H1 (cell line): ENCODE data around the gene RBM38. TPM values are rescaled to one million over a fixed set of nuclear protein-coding genes. Genes with fewer than 3 reads are reported as not detected.

Experiments used
- CTCF ChIA-PET: fragments of 300-600 bp; sonication (Branson Sonifier 250); formaldehyde crosslinking; loops from one replicate; lab custom pipeline; 2021; ENCODE audit not compliant: partially characterized antibody; lab: Charles Lee
- POLR2A ChIA-PET: fragments of 300-600 bp; sonication (Branson Sonifier 250); formaldehyde crosslinking; loops from one replicate; lab custom pipeline; 2021; ENCODE audit warnings: inconsistent platforms; ENCODE audit not compliant: partially characterized antibody; lab: Charles Lee
- DNase-seq, 2 experiments: peaks; one replicate each; pipeline versions ENCODE4 v3.0.0 to v3.0.0-alpha.2; 2010 to 2022; ENCODE audit warnings: low spot score in 2 of 2, low read depth in 1 of 2, mixed read lengths in 1 of 2
- FAIRE-seq: peaks from 2 replicates; lab custom pipeline; 2011; peaks lifted over from hg19 to GRCh38; lab: Jason Lieb, UNC
- H2AFZ ChIP-seq: 2 replicates; pipeline ENCODE4 v1.8.1; 2012; ENCODE audit warnings: low read length, inconsistent platforms
- H2AK5ac ChIP-seq: 2 replicates; pipeline ENCODE4 v1.6.1; 2013; ENCODE audit warnings: low read depth, low read length
- H2BK120ac ChIP-seq: replicated peaks from 2 replicates; pipeline ENCODE3; 2013; ENCODE audit warnings: low read depth, low read length, inconsistent platforms
- H2BK12ac ChIP-seq: 2 replicates; pipeline ENCODE4 v1.6.1; 2013; ENCODE audit warnings: low read depth, low read length
- H2BK15ac ChIP-seq: 2 replicates; pipeline ENCODE4 v1.6.1; 2013; ENCODE audit warnings: low read length
- H2BK20ac ChIP-seq: 2 replicates; pipeline ENCODE4 v1.6.1; 2013; ENCODE audit warnings: low read length
- H2BK5ac ChIP-seq: 2 replicates; pipeline ENCODE4 v1.6.1; 2013; ENCODE audit warnings: low read depth, low read length
- H3K14ac ChIP-seq: 2 replicates; pipeline ENCODE4 v1.6.1; 2013; ENCODE audit warnings: inconsistent platforms; ENCODE audit not compliant: insufficient read length
- H3K18ac ChIP-seq: 2 replicates; pipeline ENCODE4 v1.6.1; 2013; ENCODE audit warnings: low read length; ENCODE audit errors: extremely low read depth
- H3K23ac ChIP-seq: 2 replicates; pipeline ENCODE4 v1.6.1; 2013; ENCODE audit warnings: inconsistent platforms; ENCODE audit not compliant: insufficient read length
- H3K23me2 ChIP-seq: 2 replicates; pipeline ENCODE4 v1.6.1; 2013; ENCODE audit warnings: low read depth, low read length
- H3K27ac ChIP-seq: 2 replicates; pipeline ENCODE4 v1.6.1; 2011; ENCODE audit warnings: low read depth, low read length, inconsistent platforms
- H3K27me3 ChIP-seq, 4 experiments: replicated peaks in 1 of 4; 1 replicate in 1 of 4; 2 replicates in 3 of 4; pipeline versions ENCODE4 v1.6.1 to v1.8.1; 2011 to 2013; ENCODE audit warnings: low read length in 3 of 4, mild to moderate bottlenecking in 3 of 4, inconsistent platforms in 2 of 4, mixed read lengths in 2 of 4, moderate library complexity in 1 of 4; ENCODE audit not compliant: control insufficient read depth in 3 of 4, insufficient read depth in 3 of 4; ENCODE audit errors: extremely low read depth in 1 of 4
- H3K36me3 ChIP-seq, 4 experiments: 2 replicates each; pipeline versions ENCODE4 v1.6.1 to v1.8.1; 2011 to 2013; ENCODE audit warnings: mild to moderate bottlenecking in 4 of 4, low read length in 3 of 4, moderate library complexity in 2 of 4, control low read depth in 1 of 4, inconsistent platforms in 1 of 4; ENCODE audit not compliant: insufficient read depth in 4 of 4, control insufficient read depth in 2 of 4
- H3K4ac ChIP-seq: replicated peaks from 2 replicates; pipeline ENCODE3; 2013; ENCODE audit warnings: low read length, low read depth, mixed read lengths, inconsistent platforms; ENCODE audit not compliant: insufficient read length
- H3K4me1 ChIP-seq, 4 experiments: replicated peaks in 1 of 4; 1 replicate in 1 of 4; 2 replicates in 3 of 4; pipeline versions ENCODE4 v1.6.1 to v1.8.1; 2011 to 2013; ENCODE audit warnings: low read length in 3 of 4, inconsistent platforms in 2 of 4, mixed read lengths in 1 of 4; ENCODE audit not compliant: insufficient read depth in 4 of 4, control insufficient read depth in 3 of 4
- H3K4me2 ChIP-seq, 2 experiments: 2 replicates each; pipeline versions ENCODE4 v1.6.1 to v1.8.1; 2011 to 2013; ENCODE audit warnings: low read depth in 2 of 2, low read length in 2 of 2, control low read depth in 1 of 2, inconsistent platforms in 1 of 2, mild to moderate bottlenecking in 1 of 2; ENCODE audit not compliant: insufficient read depth in 1 of 2
- H3K4me3 ChIP-seq, 4 experiments: fragments of 200-600, 300-600 bp in 1 of 4; sonication (generic), shearing (Covaris generic), sonication (Bioruptor Twin) in 1 of 4; 2 replicates each; pipeline versions ENCODE4 v1.5.1 to v1.8.1; 2011 to 2016; ENCODE audit warnings: low read length in 4 of 4, low read depth in 3 of 4, control low read depth in 2 of 4, inconsistent platforms in 2 of 4, mild to moderate bottlenecking in 2 of 4, mixed read lengths in 1 of 4, moderate library complexity in 1 of 4; ENCODE audit not compliant: insufficient read depth in 2 of 4; ENCODE audit errors: extremely low read depth in 1 of 4
- H3K56ac ChIP-seq: replicated peaks from 2 replicates; pipeline ENCODE3; 2013; ENCODE audit warnings: low read depth, mild to moderate bottlenecking, mixed read lengths, low read length, inconsistent platforms; ENCODE audit not compliant: insufficient read length
- H3K79me1 ChIP-seq: 2 replicates; pipeline ENCODE4 v1.6.1; 2013; ENCODE audit warnings: low read depth, low read length, control low read depth
- H3K79me2 ChIP-seq, 2 experiments: 2 replicates each; pipeline versions ENCODE4 v1.6.1 to v1.8.1; 2012 to 2013; ENCODE audit warnings: low read length in 2 of 2, mild to moderate bottlenecking in 2 of 2, inconsistent platforms in 1 of 2; ENCODE audit not compliant: insufficient read depth in 2 of 2, control insufficient read depth in 1 of 2
- H3K9ac ChIP-seq, 4 experiments: replicated peaks in 1 of 4; 1 replicate in 1 of 4; 2 replicates in 3 of 4; pipeline versions ENCODE4 v1.6.1 to v1.8.1; 2011 to 2013; ENCODE audit warnings: low read depth in 3 of 4, low read length in 3 of 4, control low read depth in 2 of 4, mild to moderate bottlenecking in 2 of 4, moderate library complexity in 2 of 4, inconsistent platforms in 1 of 4; ENCODE audit errors: extremely low read depth in 1 of 4
- H3K9me3 ChIP-seq, 2 experiments: 2 replicates each; pipeline versions ENCODE4 v1.6.1 to v1.8.1; 2012 to 2013; ENCODE audit warnings: mild to moderate bottlenecking in 2 of 2, moderate library complexity in 2 of 2, control low read depth in 1 of 2, inconsistent platforms in 1 of 2, low read depth in 1 of 2, low read length in 1 of 2, mixed read lengths in 1 of 2; ENCODE audit not compliant: insufficient read depth in 2 of 2
- H4K20me1 ChIP-seq, 2 experiments: replicated peaks in 1 of 2; 2 replicates each; pipeline versions ENCODE3 to v1.8.1; 2011 to 2013; ENCODE audit warnings: inconsistent platforms in 2 of 2, low read length in 2 of 2, mild to moderate bottlenecking in 1 of 2; ENCODE audit not compliant: insufficient read depth in 2 of 2, control insufficient read depth in 1 of 2
- H4K5ac ChIP-seq: 2 replicates; pipeline ENCODE4 v1.6.1; 2013; ENCODE audit warnings: low read length, low read depth, mixed read lengths, inconsistent platforms; ENCODE audit not compliant: insufficient read length
- H4K8ac ChIP-seq: 2 replicates; pipeline ENCODE4 v1.8.0; 2013; ENCODE audit warnings: mild to moderate bottlenecking, moderate library complexity, low read length, inconsistent platforms; ENCODE audit not compliant: insufficient read depth; ENCODE audit errors: extremely low read depth
- H4K91ac ChIP-seq: replicated peaks from 2 replicates; pipeline ENCODE3; 2013; ENCODE audit warnings: low read length, mixed read lengths, inconsistent platforms; ENCODE audit not compliant: insufficient read length
- CBX8 ChIP-seq: fragments of 300-800, 300-1000 bp; sonication (generic); IDR thresholded peaks from 2 replicates; pipeline ENCODE4 v1.7.1; 2016; ENCODE audit warnings: low read depth, low read length, borderline replicate concordance
- EGR1 ChIP-seq: IDR thresholded peaks from 2 replicates; pipeline ENCODE4 v1.6.1; 2011; ENCODE audit warnings: low read depth, low read length, borderline replicate concordance
- EZH2 ChIP-seq: fragments of 200-600 bp; sonication (generic); IDR thresholded peaks from 2 replicates; pipeline ENCODE4 v1.7.1; 2012; ENCODE audit warnings: low read depth, mild to moderate bottlenecking, moderate library complexity, low read length, inconsistent platforms; ENCODE audit not compliant: severe bottlenecking
- FOSL1 ChIP-seq: IDR thresholded peaks from 2 replicates; pipeline ENCODE4 v1.6.1; 2011; ENCODE audit warnings: mild to moderate bottlenecking, low read depth, low read length, moderate library complexity; ENCODE audit not compliant: insufficient read depth
- HDAC2 ChIP-seq, 2 experiments: fragments of 300-600 bp in 1 of 2; sonication (generic) in 1 of 2; IDR thresholded peaks; 2 replicates each; pipeline ENCODE4 v1.6.1; 2011 to 2012; ENCODE audit warnings: low read depth in 2 of 2, low read length in 2 of 2, mild to moderate bottlenecking in 2 of 2, moderate library complexity in 2 of 2, borderline replicate concordance in 1 of 2, inconsistent platforms in 1 of 2
- KDM1A ChIP-seq: fragments of 200-600, 300-600 bp; sonication (generic); IDR thresholded peaks from 2 replicates; pipeline ENCODE4 v1.7.1; 2016; ENCODE audit warnings: mild to moderate bottlenecking, low read length, borderline replicate concordance
- MAX ChIP-seq: IDR thresholded peaks from 2 replicates; pipeline ENCODE4 v1.6.1; 2012; ENCODE audit warnings: inconsistent platforms
- NANOG ChIP-seq: IDR thresholded peaks from 2 replicates; pipeline ENCODE4 v1.6.1; 2011; ENCODE audit warnings: low read length, low read depth, mild to moderate bottlenecking, inconsistent platforms; ENCODE audit not compliant: insufficient read depth, poor library complexity, severe bottlenecking
- PHF8 ChIP-seq: fragments of 200-600 bp; sonication (generic); conservative IDR thresholded peaks from 2 replicates; pipeline ENCODE4 v1.7.1; 2012; ENCODE audit warnings: low read depth, mild to moderate bottlenecking, inconsistent platforms, low read length, moderate library complexity
- POU5F1 ChIP-seq: IDR thresholded peaks from 2 replicates; pipeline ENCODE4 v1.6.1; 2011; ENCODE audit warnings: low read depth, mild to moderate bottlenecking, low read length, moderate library complexity
- RBBP5 ChIP-seq: IDR thresholded peaks from 2 replicates; pipeline ENCODE4 v1.7.1; 2012; ENCODE audit warnings: low read depth, mild to moderate bottlenecking, inconsistent platforms, low read length, moderate library complexity, borderline replicate concordance
- RFX5 ChIP-seq: IDR thresholded peaks from 2 replicates; pipeline ENCODE4 v1.6.1; 2011; ENCODE audit warnings: low read depth, low read length, improper control_type of control experiment, borderline replicate concordance
- ZNF274 ChIP-seq: IDR thresholded peaks from 2 replicates; pipeline ENCODE4 v1.7.0; 2012; ENCODE audit warnings: low read length, borderline replicate concordance; ENCODE audit errors: extremely low read depth
- WGBS, 2 experiments: shearing (Covaris generic) in 1 of 2; methylation state at CpG; one replicate each; pipeline versions ENCODE4 v1.1.6 to v1.1.7; 2013 to 2015; ENCODE audit warnings: low lambda C conversion rate in 2 of 2, mixed read lengths in 2 of 2, inconsistent platforms in 1 of 2, low coverage in 1 of 2, missing lambda C conversion rate in 1 of 2; ENCODE audit not compliant: insufficient replicate concordance in 2 of 2, insufficient coverage in 1 of 2, insufficient read length in 1 of 2; ENCODE audit errors: extremely low coverage in 1 of 2, missing lambda C conversion rate in 1 of 2; 5-methylcytosine and 5-hydroxymethylcytosine counted together
- polyA plus RNA-seq, 7 experiments: library from polyadenylated mRNA; depleted of rRNA in 3 of 7; stranded (reverse) in 5 of 7; unstranded in 2 of 7; fragments of >200 nt in 5 of 7; fragments of 200-250 nt in 2 of 7; gene quantifications; 1 replicate in 5 of 7; 2 replicates in 1 of 7; 4 replicates in 1 of 7; pipeline versions ENCODE4 v1.2.1 to v1.2.3, GENCODE V29; 2011 to 2013; ENCODE audit warnings: missing spikeins in 2 of 7, mixed read lengths in 2 of 7
- total RNA-seq: library from RNA; stranded (reverse); fragmentation: NEBNext Ultra II Directional; extraction: Animal tissue kit (Norgen Biotek cat#: 25700); gene quantifications from 2 replicates; pipeline ENCODE4 v1.2.1, GENCODE V29; 2021

RBM38 gene
- total and polyA plus RNA-seq, 2 of the 8 experiments (the other 6 are each of a cell fraction or from before 2014, with no cell fraction given): 57.7 to 109 TPM

GRCh38 chr20:57378107-57378506, 13.1 kb upstream of the RBM38 start:
- no peak overlapping the region for H3K27ac ChIP-seq
- H3K9me3 ChIP-seq: no peaks in the 10 kb centered on the region
- peaks cover 0 to 3% of the 10 kb centered on the region in 2 experiments for H4K20me1 ChIP-seq
- H2BK120ac ChIP-seq: no peak overlapping the region
- H2BK15ac ChIP-seq: no peak overlapping the region
- peaks cover 12 to 39% (median 33%) of the 10 kb centered on the region in 4 experiments; a peak in 6 of 8 replicates for H3K36me3 ChIP-seq
- H3K23ac ChIP-seq: no peak overlapping the region
- H3K4me3 ChIP-seq: no peak overlapping the region
- H3K79me1 ChIP-seq: peaks cover 3% of the 10 kb centered on the region; the same call in 1 of the 2 replicates
- H3K4ac ChIP-seq: no peak overlapping the region
- H2BK12ac ChIP-seq: no peak overlapping the region
- H4K8ac ChIP-seq: peak overlapping the region; percentile 18; the same call in 1 of the 2 replicates
- H3K79me2 ChIP-seq: no peaks in the 10 kb centered on the region
- no peak overlapping the region for H3K14ac ChIP-seq
- no peak overlapping the region for H3K18ac ChIP-seq
- H4K5ac ChIP-seq: no peak overlapping the region
- WGBS, 2 experiments: 93% methylated on average over 16 of the region's 16 CpGs; no CpG with 5 or more reads in 1 of the 2 experiments
- no peak for DNase-seq
- POLR2A ChIA-PET: no interaction called here
- CTCF ChIA-PET: no interaction called here
- no peaks in the 10 kb centered on the region for H3K23me2 ChIP-seq
- H2AFZ ChIP-seq: no peak overlapping the region
- H3K27me3 ChIP-seq: no peaks in the 10 kb centered on the region
- no peak overlapping the region for H2BK5ac ChIP-seq
- H2AK5ac ChIP-seq: no peak overlapping the region
- peaks cover 0 to 10% (median 3%) of the 10 kb centered on the region in 4 experiments; a peak in 3 of 7 replicates for H3K4me1 ChIP-seq
- H3K4me2 ChIP-seq: no peak overlapping the region
- H3K56ac ChIP-seq: no peak overlapping the region
- no peak overlapping the region for H3K9ac ChIP-seq
- no peak overlapping the region for H2BK20ac ChIP-seq
- FAIRE-seq: no peak
- H4K91ac ChIP-seq: no peak overlapping the region
- TF ChIP-seq HDAC2 (IDR thresholded peaks at IDR 0.05; ENCODE audit: borderline replicate concordance in 1 of 2, low read depth in 2 of 2, low read length in 2 of 2) (no peak), MAX (no peak), RFX5 (no peak), KDM1A (no peak), CBX8 (no peak), PHF8 (no peak), EZH2 (no peak), EGR1 (no peak), FOSL1 (no peak), RBBP5 (no peak), POU5F1 (no peak), NANOG (no peak), ZNF274 (no peak)
